ENCODE results near the gene CFAP52. TPM values are rescaled to one million over a fixed set of nuclear protein-coding genes. Genes with fewer than 3 reads are reported as not detected.
"Not testable (repeated sequence)": the region's sequence is repeated elsewhere in the genome, so short reads cannot be mapped to it uniquely, and the experiment has no call there.

CFAP52 gene
- total RNA-seq, 2 experiments from 2014 or later = not detected

DNA sequence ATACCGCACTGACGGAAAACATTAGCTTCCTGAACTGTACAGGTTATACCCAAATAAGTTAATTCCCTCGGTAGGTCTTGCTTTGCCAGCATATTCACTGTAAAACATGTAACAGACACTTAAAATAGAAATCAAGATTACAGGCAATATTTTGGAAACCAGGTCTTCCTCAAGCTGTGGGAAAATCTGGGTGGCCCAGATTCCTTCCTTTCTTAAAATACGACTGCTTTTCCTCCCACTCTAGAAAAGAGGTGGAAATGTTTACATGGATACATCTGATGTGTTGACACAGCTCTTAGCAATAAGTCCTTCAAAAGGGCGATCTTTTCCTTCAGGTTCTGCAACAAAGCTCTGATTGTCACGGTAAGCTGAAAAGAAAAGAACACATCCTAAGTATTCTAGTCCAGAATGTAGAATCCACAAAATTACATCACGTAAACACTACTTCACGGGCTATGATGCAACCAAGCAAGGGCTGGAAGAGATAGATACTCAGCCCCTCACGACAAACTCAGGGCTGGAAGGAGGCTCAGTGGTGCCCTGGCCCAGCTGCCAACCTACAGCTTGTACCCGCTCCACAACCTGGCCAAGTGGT lies 19.2 kb upstream of the CFAP52 start:
- no peak for DNase-seq
- no peaks in the 10 kb centered on the region for H3K27me3 Mint-ChIP-seq
- H3K27ac Mint-ChIP-seq = no peak overlapping the region
- H3K9me3 Mint-ChIP-seq = no peaks in the 10 kb centered on the region
- no peaks in the 10 kb centered on the region for H3K36me3 Mint-ChIP-seq
- H3K4me1 Mint-ChIP-seq = no peaks in the 10 kb centered on the region
- no peak overlapping the region for H3K4me3 Mint-ChIP-seq

DNA sequence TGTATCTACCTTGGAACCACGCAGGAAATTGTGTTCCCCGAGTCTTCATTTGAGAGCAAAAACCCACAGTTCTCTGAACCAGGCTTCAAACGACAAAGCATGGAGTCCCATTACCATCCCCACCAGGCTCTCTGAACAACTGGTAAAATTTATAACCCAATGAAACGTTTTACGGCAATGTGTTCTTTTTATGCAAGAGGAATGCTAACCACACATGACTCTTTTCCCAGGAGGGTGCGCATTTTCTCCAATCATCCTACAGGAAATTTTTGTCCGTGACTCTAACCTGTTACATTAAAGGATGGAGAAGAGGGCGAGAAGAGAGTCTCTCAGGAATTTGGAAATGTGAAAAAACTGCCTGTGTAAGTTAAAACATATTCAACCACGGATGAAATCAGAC lies 18.6 kb upstream of the CFAP52 start:
- H3K27me3 Mint-ChIP-seq = no peaks in the 10 kb centered on the region
- no peak overlapping the region for H3K4me3 Mint-ChIP-seq
- peaks cover 3% of the 10 kb centered on the region for H3K4me1 Mint-ChIP-seq
- DNase-seq = no peak
- H3K9me3 Mint-ChIP-seq = no peaks in the 10 kb centered on the region
- H3K36me3 Mint-ChIP-seq = peaks cover 3% of the 10 kb centered on the region
- H3K27ac Mint-ChIP-seq = no peak overlapping the region

DNA sequence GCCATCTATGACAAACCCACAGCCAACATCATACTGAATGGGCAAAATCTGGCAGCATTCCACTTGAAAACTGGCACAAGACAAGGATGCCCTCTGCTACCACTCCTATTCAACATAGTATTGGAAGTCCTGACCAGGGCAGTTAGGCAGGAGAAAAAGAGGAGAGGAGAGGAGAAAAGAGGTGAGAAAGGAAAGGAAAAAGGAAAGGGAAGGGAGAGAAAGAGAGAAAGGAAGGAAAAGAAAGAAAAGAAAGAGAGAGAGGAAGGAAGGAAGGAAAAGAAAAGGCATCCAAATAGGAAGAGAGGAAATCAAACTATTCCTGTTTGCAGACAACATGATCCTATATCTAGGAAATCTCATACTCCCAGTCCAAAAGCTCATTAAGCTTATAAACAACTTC lies 12.3 kb upstream of the CFAP52 start:
- H3K4me3 Mint-ChIP-seq = no peak overlapping the region
- H3K9me3 Mint-ChIP-seq = peaks cover 4% of the 10 kb centered on the region
- H3K36me3 Mint-ChIP-seq = peaks cover 32% of the 10 kb centered on the region
- no peak for DNase-seq
- H3K27me3 Mint-ChIP-seq = no peaks in the 10 kb centered on the region
- no peak overlapping the region for H3K27ac Mint-ChIP-seq
- peaks cover 18% of the 10 kb centered on the region for H3K4me1 Mint-ChIP-seq

DNA sequence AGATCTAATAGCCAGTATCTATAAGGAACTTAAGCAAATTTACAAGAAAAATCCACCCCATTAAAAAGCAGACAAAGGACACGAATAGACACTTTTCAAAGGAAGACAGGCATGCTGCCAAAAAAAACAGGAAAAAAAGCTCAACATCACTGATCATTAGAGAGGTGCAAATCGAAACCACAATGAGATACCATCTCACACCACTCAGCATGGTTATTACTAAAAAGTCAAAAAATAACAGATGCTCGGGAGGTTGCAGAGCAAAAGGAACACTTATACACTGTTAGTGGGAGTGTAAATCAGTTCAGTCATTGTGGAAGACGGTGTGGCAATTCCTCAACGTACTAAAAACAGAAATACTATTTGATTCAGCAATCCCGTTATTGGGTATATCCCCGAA lies 10.4 kb upstream of the CFAP52 start:
- Mint-ChIP-seq H3K36me3 (peaks cover 32% of the 10 kb centered on the region), H3K27me3 (no peaks in the 10 kb centered on the region), H3K9me3 (peaks cover 4% of the 10 kb centered on the region), H3K27ac (peak overlapping the region; percentile 1), H3K4me1 (peaks cover 18% of the 10 kb centered on the region), H3K4me3 (no peak overlapping the region)
- DNase-seq = no peak

DNA sequence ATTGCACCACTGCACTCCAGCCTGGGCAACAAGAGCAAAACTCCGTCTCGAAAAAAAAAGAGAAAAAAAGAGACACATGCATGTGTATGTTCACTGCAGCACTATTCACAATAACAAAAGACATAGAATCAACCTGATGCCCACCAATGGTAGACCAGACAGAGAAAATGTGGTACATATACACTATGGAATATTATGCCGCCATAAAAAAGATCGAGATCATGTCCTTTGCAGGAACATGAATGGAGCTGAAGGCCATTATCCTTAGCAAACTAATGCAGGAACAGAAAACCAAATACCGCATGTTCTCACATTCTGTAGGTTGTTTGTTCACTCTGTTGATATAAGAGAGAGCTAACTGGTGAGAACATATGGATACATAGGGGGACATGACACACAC lies 9.7 kb upstream of the CFAP52 start:
- not testable (repeated sequence) for DNase-seq, H3K27me3 Mint-ChIP-seq, H3K4me3 Mint-ChIP-seq, H3K27ac Mint-ChIP-seq, H3K9me3 Mint-ChIP-seq
- Mint-ChIP-seq H3K36me3 (peaks cover 32% of the 10 kb centered on the region), H3K4me1 (peaks cover 18% of the 10 kb centered on the region)

DNA sequence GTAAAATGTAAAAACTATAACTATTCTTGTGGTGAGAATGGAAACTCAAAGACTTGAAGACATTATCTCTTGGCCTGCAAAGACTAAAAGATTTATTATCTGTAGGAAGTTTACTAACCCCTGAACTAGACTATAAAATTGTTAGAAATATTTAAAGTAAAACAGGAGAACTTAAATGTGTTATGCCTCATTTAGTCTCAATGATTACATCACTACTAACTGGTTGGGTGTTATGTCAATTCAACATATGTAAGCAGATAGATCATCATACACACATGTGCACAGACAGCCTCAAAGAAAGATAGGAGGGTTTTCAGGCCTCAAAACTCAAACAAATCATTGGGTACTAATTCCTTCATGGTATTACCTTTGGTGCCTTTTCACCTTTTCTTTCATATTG lies 8.4 kb upstream of the CFAP52 start:
- no peak for DNase-seq
- H3K9me3 Mint-ChIP-seq = peaks cover 5% of the 10 kb centered on the region
- peaks cover 18% of the 10 kb centered on the region for H3K4me1 Mint-ChIP-seq
- no peak overlapping the region for H3K4me3 Mint-ChIP-seq
- H3K27ac Mint-ChIP-seq = no peak overlapping the region
- H3K36me3 Mint-ChIP-seq = peaks cover 29% of the 10 kb centered on the region
- H3K27me3 Mint-ChIP-seq = no peaks in the 10 kb centered on the region

DNA sequence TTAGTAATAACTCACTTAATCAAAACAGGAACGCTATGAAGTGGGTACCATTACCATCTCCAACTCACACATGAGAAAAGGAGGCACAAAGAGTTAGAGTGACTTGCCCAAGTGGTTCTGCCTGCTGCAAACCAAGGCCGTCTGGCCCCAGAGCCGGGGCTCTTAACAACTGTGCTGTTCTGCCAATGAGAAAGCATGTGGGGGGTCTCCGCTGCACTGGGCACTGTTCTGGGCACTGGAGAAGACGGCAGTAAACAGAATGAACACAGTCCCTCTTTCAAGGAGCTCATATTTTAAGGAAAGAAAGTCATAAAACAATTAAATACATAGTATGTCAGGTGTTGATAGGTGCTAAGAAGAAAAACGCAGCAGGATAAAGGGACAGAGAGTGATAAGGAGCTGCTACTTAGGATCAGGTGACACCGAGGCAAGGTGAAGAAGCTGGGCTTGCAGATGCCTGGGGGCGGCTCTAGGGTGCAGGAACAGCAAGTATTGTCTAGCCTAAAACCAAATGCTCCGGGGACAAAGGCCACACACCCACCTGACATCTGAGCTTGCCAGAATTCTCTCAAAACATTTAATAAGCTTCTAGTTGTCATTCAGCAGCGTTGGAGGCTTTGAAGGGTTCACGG lies 7.4 kb upstream of the CFAP52 start:
- peaks cover 20% of the 10 kb centered on the region for H3K4me1 Mint-ChIP-seq
- no peak overlapping the region for H3K4me3 Mint-ChIP-seq
- H3K27me3 Mint-ChIP-seq = no peaks in the 10 kb centered on the region
- H3K27ac Mint-ChIP-seq = no peak overlapping the region
- DNase-seq = no peak
- peaks cover 22% of the 10 kb centered on the region for H3K36me3 Mint-ChIP-seq
- peaks cover 7% of the 10 kb centered on the region for H3K9me3 Mint-ChIP-seq

DNA sequence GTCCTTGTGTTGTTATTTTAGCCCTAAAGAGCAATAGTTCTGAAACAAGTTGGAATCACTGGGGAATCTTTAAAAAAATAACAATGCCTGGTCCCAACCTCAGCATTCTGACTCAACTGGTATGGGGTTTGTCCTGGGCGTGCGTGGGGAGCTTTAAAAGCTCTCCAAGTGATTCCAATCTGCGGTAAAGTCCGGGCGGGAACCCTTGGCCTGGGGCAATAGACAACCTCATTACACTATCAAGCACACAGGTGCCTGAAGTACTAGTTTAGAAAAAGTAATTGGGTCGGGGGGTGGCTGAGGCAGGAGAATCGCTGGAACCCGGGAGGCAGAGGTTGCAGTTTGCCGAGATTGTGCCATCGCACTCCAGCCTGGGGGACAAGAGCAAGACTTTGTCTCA lies 5.2 kb upstream of the CFAP52 start:
- DNase-seq = no peak
- no peak overlapping the region for H3K27ac Mint-ChIP-seq
- peaks cover 7% of the 10 kb centered on the region for H3K9me3 Mint-ChIP-seq
- no peaks in the 10 kb centered on the region for H3K27me3 Mint-ChIP-seq
- no peak overlapping the region for H3K4me3 Mint-ChIP-seq
- peaks cover 17% of the 10 kb centered on the region for H3K4me1 Mint-ChIP-seq
- H3K36me3 Mint-ChIP-seq = peaks cover 15% of the 10 kb centered on the region

DNA sequence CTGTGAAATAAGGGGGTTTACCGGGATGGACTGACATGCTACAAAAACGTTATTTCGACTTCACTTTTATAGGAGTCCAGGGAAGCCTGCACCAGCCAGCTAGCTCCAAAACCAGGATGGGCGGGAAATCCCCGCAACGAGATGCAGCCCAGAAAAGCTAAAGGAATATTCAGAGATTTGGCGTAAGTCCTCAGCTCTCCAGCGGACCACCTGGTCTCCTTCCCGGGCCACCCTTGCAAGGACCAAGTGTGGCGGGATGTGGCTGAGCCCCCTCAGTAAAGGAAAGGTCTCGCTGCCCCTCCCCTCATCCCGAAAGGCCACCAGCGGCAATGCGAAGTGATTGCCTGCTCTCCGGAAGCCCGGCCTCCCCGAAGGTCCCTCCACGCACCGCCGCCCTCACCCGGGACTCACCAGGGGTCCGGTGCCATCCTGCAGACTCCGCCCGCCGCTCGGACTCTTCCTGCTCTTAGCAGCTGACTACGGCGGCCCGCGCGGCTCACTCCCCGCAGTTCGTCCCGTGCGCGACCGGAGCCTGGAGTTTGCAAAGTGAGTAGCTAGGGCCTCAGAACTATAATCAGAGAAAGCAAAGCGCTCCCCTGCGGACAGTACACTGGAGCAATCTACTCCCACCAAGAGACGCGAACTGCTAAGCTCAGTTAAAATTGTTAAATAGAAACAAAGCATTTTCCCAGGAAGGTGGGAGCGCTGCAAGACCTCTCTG lies 901 bp upstream of the CFAP52 start, which contains the start of gene STX8:
Gene STX8, minus strand, starts transcription at position 440 of the 721 bp plus-strand sequence. Its CDS starts 12 bp downstream, at position 428.
- Mint-ChIP-seq H3K4me1 (peaks cover 25% of the 10 kb centered on the region), H3K4me3 (peak within 1 kb of the TSS; percentile 99), H3K27ac (peak within 1 kb of the TSS; percentile 83), H3K27me3 (no peaks in the 10 kb centered on the region), H3K9me3 (peaks cover 3% of the 10 kb centered on the region), H3K36me3 (peaks cover 2% of the 10 kb centered on the region)
- DNase-seq = peak; percentile 85

DNA sequence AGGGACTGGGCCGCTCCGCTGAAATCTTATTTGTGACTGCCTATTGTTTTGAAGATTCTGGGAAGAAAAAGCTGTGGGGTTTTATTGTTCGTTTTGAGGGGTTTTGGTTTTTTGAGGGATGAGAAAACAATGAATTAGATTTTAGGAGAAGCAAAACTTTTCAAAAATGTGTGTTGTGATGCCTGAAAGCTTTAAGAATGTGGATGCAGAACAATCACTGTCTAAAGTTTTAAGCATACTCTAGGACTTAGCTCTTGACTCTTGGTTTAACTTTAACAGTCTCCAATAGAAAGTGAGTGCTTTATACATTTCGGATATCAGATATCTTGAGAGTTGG lies 899 bp downstream of the CFAP52 start:
- H3K27me3 Mint-ChIP-seq = no peaks in the 10 kb centered on the region
- no peak for DNase-seq
- peaks cover 2% of the 10 kb centered on the region for H3K36me3 Mint-ChIP-seq
- H3K4me1 Mint-ChIP-seq = peaks cover 25% of the 10 kb centered on the region
- no peak overlapping the region for H3K27ac Mint-ChIP-seq
- peaks cover 3% of the 10 kb centered on the region for H3K9me3 Mint-ChIP-seq
- no peak overlapping the region for H3K4me3 Mint-ChIP-seq

DNA sequence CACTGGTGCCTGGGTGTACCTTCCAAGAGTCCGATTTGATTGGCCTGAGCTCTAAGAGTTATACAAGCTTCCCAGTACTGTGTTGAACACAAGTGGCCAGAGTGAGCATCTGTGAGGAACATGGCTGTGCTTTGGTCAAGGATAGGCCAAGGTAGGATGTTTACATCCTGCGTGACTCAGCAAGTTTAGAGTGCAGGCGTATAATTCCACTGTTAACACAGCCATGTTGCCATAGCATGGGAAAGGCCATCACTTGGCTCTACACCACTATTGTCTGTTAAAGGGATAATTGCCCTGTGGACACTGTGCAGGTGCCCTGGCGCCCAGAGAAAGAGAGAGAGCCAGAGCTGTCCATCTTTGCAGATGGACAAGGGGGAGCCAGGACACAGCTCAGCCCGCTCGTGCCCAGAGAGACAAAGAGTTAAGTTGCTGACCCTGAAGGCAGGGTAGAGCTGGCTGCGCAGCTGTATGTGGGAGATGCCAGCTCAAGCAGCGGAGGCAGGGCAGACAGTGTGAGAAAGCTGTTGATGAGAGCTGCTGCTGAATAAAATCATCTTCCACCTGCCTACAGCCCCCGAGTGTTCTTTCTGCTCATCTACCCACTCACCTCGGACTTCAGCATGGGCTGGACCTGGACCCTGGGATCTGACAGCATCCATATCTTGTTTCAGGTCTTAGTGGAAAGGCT lies 11.7 kb downstream of the CFAP52 start:
- Mint-ChIP-seq H3K27ac (no peak overlapping the region), H3K27me3 (no peaks in the 10 kb centered on the region), H3K4me3 (no peak overlapping the region), H3K36me3 (no peaks in the 10 kb centered on the region), H3K4me1 (no peaks in the 10 kb centered on the region), H3K9me3 (peaks cover 8% of the 10 kb centered on the region)
- DNase-seq = no peak

DNA sequence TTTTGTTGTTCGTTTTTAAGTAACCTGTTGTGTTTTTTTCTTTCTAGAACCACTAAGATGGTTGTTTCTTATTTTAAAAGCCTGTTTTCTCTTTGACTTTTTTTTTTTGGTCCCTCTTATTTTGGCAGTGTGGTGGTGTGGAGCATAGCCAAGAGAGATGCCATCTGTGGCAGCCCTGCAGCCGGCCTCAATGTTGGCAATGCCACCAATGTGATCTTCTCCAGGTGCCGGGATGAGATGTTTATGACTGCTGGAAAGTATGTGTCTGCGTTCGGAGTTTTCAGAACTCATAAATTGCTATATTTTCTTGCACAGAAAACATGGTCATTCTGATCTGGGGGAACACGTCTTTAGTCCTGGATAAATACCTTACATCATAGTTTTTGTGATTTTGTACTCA lies 17.6 kb downstream of the CFAP52 start:
- H3K27ac Mint-ChIP-seq = no peak overlapping the region
- H3K9me3 Mint-ChIP-seq = no peaks in the 10 kb centered on the region
- H3K4me1 Mint-ChIP-seq = no peaks in the 10 kb centered on the region
- peaks cover 14% of the 10 kb centered on the region for H3K27me3 Mint-ChIP-seq
- DNase-seq = no peak
- no peaks in the 10 kb centered on the region for H3K36me3 Mint-ChIP-seq
- no peak overlapping the region for H3K4me3 Mint-ChIP-seq

DNA sequence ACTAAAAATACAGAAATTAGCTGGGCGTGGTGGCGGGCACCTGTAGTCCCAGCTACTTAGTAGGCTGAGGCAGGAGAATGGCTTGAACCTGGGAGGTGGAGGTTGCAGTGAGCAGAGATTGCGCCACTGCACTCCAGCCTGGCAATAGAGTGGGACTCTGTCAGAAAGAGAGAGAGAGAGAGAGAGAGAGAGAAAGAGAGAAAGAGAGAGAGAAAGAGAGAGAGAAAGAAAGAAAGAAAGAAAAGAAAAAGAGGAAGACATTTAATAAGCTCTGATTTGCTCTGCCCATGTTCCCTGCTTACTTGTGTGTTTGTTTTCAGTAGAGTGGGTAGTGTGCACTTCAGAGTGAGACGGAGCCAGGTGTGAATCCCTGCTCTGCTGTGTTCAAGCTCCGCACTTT lies 21.2 kb downstream of the CFAP52 start:
- not testable (repeated sequence) for DNase-seq, H3K9me3 Mint-ChIP-seq, H3K4me1 Mint-ChIP-seq, H3K27ac Mint-ChIP-seq, H3K4me3 Mint-ChIP-seq, H3K36me3 Mint-ChIP-seq
- H3K27me3 Mint-ChIP-seq = peaks cover 14% of the 10 kb centered on the region

DNA sequence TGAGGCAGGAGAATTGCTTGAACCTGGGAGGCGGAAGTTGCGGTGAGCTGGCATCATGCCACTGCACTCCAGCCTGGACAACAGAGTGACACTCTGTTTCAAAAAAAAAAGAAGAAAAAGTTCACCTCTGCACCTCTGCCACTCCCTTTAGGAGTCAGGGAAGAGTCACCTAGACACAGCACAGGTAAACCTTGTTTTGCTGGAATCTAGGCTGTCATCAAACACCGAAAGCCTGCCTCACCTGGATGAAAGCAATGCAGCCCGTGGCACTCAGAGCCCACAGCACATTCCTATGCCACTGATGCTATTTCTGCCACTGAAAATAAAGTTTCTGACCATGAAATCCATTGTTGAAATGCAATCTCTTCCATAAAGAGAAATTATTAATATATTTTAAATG lies 22.2 kb downstream of the CFAP52 start:
- peaks cover 20% of the 10 kb centered on the region for H3K27me3 Mint-ChIP-seq
- no peak for DNase-seq
- H3K9me3 Mint-ChIP-seq = no peaks in the 10 kb centered on the region
- H3K4me1 Mint-ChIP-seq = no peaks in the 10 kb centered on the region
- H3K4me3 Mint-ChIP-seq = no peak overlapping the region
- H3K36me3 Mint-ChIP-seq = no peaks in the 10 kb centered on the region
- H3K27ac Mint-ChIP-seq = no peak overlapping the region

DNA sequence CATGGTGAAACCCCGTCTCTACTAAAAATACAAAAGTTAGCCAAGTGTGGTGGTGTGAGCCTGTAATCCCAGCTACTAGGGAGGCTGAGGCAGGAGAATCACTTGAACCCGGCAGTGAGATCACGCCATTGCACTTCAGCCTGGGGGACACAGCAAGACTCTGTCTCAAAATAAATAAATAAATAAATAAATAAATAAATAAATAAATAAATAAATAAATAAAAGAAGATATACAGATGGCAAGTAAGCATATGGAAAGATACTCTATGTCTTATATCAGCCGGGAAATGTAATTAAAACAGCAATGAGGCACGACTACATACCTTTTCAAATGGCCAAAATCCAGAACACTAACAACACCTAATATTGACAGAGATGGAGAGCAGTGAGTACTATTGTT lies 28.1 kb downstream of the CFAP52 start:
- H3K36me3 Mint-ChIP-seq, H3K9me3 Mint-ChIP-seq, H3K4me3 Mint-ChIP-seq, H3K4me1 Mint-ChIP-seq, H3K27ac Mint-ChIP-seq, DNase-seq: not testable (repeated sequence)
- H3K27me3 Mint-ChIP-seq = peaks cover 26% of the 10 kb centered on the region

Data from activated naive CD8-positive, alpha-beta T cell treated with anti-CD3 and anti-CD28 coated beads for 36 hours (primary cell).